HG02981 (cell line): Measurements from ENCODE around the gene PDE1C.

Experiments used
- ATAC-seq: cut with Tn5 transposase; IDR thresholded peaks from one replicate; pipeline ENCODE4 v1.9.1; 2021; ENCODE audit warnings: mild to moderate bottlenecking, moderate library complexity; ENCODE audit not compliant: unreplicated experiment

PDE1C gene

GRCh38 chr7:32001948-32002347 lies 68.3 kb downstream of the PDE1C start:
- ATAC-seq, result no peak

GRCh38 chr7:31997423-31997822 lies 72.8 kb downstream of the PDE1C start:
- ATAC-seq, result no peak

GRCh38 chr7:31995134-31995533 lies 75.1 kb downstream of the PDE1C start:
- ATAC-seq, result no peak

GRCh38 chr7:31991846-31992245 lies 78.4 kb downstream of the PDE1C start:
- ATAC-seq, result no peak

- ATAC-seq, result no peak
Measured at GRCh38 chr7:31991406-31991805, 78.8 kb downstream of the PDE1C start.

GRCh38 chr7:31986878-31987518 lies 83.2 kb downstream of the PDE1C start:
- ATAC-seq, result no peak

GRCh38 chr7:31982962-31983361 lies 87.2 kb downstream of the PDE1C start:
- ATAC-seq, result no peak

GRCh38 chr7:31981874-31982390 lies 88.3 kb downstream of the PDE1C start:
- ATAC-seq, result no peak

- ATAC-seq, result no peak
Measured at GRCh38 chr7:31979690-31980330, 90.4 kb downstream of the PDE1C start.

- no peak for ATAC-seq
Measured at GRCh38 chr7:31975546-31975945, 94.7 kb downstream of the PDE1C start.

GRCh38 chr7:31974351-31974750 lies 95.9 kb downstream of the PDE1C start:
- no peak for ATAC-seq

GRCh38 chr7:31971049-31971667 lies 99.0 kb downstream of the PDE1C start:
- no peak for ATAC-seq

- ATAC-seq, result no peak
Measured at GRCh38 chr7:31970501-31970900, 99.7 kb downstream of the PDE1C start.

GRCh38 chr7:31963569-31964175 lies 106.5 kb downstream of the PDE1C start:
- ATAC-seq, result no peak

GRCh38 chr7:31962246-31962645 lies 108.0 kb downstream of the PDE1C start:
- ATAC-seq, result no peak

GRCh38 chr7:31958226-31958625 lies 112.0 kb downstream of the PDE1C start:
- ATAC-seq, result no peak

GRCh38 chr7:31957756-31958155 lies 112.5 kb downstream of the PDE1C start:
- no peak for ATAC-seq

- no peak for ATAC-seq
Measured at GRCh38 chr7:31957090-31957720, 113.0 kb downstream of the PDE1C start.

- ATAC-seq, result no peak
Measured at GRCh38 chr7:31955641-31956040, 114.6 kb downstream of the PDE1C start.

- ATAC-seq, result no peak
Measured at GRCh38 chr7:31955021-31955420, 115.2 kb downstream of the PDE1C start.

GRCh38 chr7:31954500-31954899 lies 115.7 kb downstream of the PDE1C start:
- no peak for ATAC-seq
